Measurements from ENCODE around the gene HLA-B. TPM values are rescaled to one million over a fixed set of nuclear protein-coding genes. Genes with fewer than 3 reads are reported as not detected.

HLA-B gene
- total and polyA plus RNA-seq, 4 donors: 668 to 3,772 (median 1,436) TPM

DNA sequence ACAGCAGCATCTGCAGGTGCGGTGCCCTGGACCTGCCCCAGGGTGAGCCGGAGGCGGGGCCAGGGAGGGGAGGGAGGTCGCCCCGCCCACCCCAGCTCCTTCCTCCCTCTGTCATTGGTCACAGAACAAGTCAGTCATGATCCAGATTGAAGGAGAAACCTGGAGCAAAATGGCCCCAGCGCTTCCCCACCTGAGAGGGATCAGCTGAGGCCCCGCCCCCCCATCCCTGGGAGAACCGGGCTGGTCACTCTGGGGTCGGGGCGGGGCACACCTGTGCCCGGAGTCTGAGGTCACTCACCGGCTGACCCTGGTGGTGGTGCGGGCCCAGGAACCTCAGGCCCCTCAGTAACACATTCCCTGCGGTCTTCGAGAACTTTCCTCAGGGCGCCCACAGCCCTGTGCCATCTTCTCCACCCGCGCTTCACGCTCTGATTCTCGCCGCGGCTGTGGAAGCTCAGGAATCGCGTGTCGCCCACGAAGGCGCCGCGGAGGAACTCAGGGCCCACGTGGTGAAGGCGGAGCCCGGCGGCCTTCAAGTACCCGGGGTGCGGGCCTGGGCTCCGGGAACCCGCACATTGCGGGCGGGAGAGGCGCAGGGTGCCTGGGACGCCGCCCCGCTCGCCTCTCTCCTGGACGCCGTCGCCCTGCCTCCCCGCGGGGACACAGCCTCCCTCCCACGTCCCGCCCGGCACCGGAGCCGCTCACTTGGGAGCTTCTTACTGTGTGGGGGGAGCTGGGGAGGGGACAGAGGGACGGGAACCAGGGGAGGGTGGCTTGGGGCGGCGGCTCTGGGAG is 48.7 kb downstream of the HLA-B start:
- H3K27ac ChIP-seq (ENCODE audit: low read depth in 1 of 2, low read length in 1 of 2): peak overlapping the region in 1 of 2 donors; percentile 62
- DNase-seq: no peak

DNA sequence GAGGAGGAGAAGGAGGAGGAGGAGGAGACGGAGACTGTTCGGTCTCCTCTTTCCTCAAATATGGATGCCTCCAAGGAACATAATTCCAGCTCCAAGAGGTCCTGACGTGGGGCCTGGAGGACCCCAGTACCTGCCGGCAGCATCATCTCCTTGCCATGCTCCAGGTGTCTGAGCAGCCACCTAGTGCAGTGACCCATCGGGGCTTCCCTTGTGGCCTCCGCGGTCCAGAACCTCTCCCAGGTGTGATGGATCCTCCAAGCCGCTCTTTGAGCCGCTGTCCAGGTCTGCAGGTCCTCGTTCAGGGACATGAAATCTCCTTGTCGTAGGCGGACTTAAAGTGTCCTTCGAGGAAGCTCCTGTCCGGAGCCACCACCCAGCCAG is 49.3 kb downstream of the HLA-B start:
- DNase-seq: no peak
- Histone ChIP-seq H3K4me1 (ENCODE audit: control insufficient read depth in 5 of 5, insufficient read depth in 5 of 5, low read length in 5 of 5) (peaks cover 0 to 1% (median 0%) of the 10 kb centered on the region in 5 donors), H3K9ac (ENCODE audit: insufficient read depth in 1 of 2, low read length in 2 of 2) (no peak overlapping the region), H3K4me3 (no peak overlapping the region), H3K36me3 (ENCODE audit: control insufficient read depth in 4 of 4, insufficient read depth in 4 of 4, low read length in 4 of 4) (no peaks in the 10 kb centered on the region), H3K9me3 (ENCODE audit: control insufficient read depth in 4 of 4, insufficient read depth in 3 of 4, low read length in 3 of 4) (no peaks in the 10 kb centered on the region), H3K27ac (ENCODE audit: low read depth in 1 of 2, low read length in 1 of 2) (no peak overlapping the region), H3K27me3 (ENCODE audit: control insufficient read depth in 3 of 3, insufficient read depth in 3 of 3, low read length in 2 of 3) (peaks cover 0 to 29% (median 21%) of the 10 kb centered on the region in 3 donors)
- 60 to 80% methylated on average over 14 of the region's 14 CpGs for WGBS, 2 donors
- TF ChIP-seq, protein P1, sequence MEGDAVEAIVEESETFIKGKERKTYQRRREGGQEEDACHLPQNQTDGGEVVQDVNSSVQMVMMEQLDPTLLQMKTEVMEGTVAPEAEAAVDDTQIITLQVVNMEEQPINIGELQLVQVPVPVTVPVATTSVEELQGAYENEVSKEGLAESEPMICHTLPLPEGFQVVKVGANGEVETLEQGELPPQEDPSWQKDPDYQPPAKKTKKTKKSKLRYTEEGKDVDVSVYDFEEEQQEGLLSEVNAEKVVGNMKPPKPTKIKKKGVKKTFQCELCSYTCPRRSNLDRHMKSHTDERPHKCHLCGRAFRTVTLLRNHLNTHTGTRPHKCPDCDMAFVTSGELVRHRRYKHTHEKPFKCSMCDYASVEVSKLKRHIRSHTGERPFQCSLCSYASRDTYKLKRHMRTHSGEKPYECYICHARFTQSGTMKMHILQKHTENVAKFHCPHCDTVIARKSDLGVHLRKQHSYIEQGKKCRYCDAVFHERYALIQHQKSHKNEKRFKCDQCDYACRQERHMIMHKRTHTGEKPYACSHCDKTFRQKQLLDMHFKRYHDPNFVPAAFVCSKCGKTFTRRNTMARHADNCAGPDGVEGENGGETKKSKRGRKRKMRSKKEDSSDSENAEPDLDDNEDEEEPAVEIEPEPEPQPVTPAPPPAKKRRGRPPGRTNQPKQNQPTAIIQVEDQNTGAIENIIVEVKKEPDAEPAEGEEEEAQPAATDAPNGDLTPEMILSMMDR (IDR thresholded peaks at IDR 0.05; ENCODE audit: control extremely low read depth, extremely low read depth): no peak
- ATAC-seq (ENCODE audit: insufficient read depth, low FRiP score): no peak

More for the DNA sequence above, 48.7 kb downstream of the HLA-B start:
- H3K36me3 ChIP-seq (ENCODE audit: control insufficient read depth in 4 of 4, insufficient read depth in 4 of 4, low read length in 4 of 4): no peaks in the 10 kb centered on the region
- peaks cover 0 to 31% (median 21%) of the 10 kb centered on the region in 3 donors for H3K27me3 ChIP-seq (ENCODE audit: control insufficient read depth in 3 of 3, insufficient read depth in 3 of 3, low read length in 2 of 3)
- H3K9ac ChIP-seq (ENCODE audit: insufficient read depth in 1 of 2, low read length in 2 of 2): no peak overlapping the region
- no peak overlapping the region for H3K4me3 ChIP-seq
- TF ChIP-seq, protein P1 (IDR thresholded peaks at IDR 0.05; ENCODE audit: control extremely low read depth, extremely low read depth): no peak
- no peaks in the 10 kb centered on the region for H3K9me3 ChIP-seq (ENCODE audit: control insufficient read depth in 4 of 4, insufficient read depth in 3 of 4, low read length in 3 of 4)
- 4 to 5% methylated on average over 52 to 56 of the region's 57 CpGs for WGBS, 2 donors
- peak; percentile 96 for ATAC-seq (ENCODE audit: insufficient read depth, low FRiP score)
- H3K4me1 ChIP-seq (ENCODE audit: control insufficient read depth in 5 of 5, insufficient read depth in 5 of 5, low read length in 5 of 5): peaks cover 0 to 1% (median 0%) of the 10 kb centered on the region in 5 donors

DNA sequence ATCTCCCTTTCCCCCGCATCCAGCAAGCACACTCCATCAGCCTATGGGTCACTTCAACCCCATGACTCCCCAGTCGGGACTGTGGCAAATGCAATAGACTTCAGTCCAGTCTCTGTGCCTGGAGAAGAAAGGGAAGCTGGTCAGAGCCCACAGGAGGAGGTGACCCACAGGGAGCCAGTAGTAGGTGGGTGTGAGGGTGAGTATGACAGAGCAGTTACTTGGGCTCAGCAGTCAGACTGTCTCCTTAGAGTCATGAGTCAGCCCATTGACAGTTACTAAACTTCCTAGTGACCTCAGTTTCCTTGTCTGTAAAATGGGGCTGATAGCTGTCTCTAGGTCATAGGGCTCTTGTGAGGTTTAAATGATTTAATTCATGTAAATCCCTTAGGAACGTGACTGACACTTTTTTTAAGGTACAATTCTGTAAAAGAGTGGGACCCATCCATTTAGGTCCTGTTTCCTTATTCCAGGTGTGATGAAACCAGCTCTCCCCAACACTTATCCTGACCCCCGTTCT is 51.2 kb downstream of the HLA-B start:
- H3K27ac ChIP-seq (ENCODE audit: low read depth in 1 of 2, low read length in 1 of 2): no peak overlapping the region
- H3K27me3 ChIP-seq (ENCODE audit: control insufficient read depth in 3 of 3, insufficient read depth in 3 of 3, low read length in 2 of 3): peaks cover 0 to 25% (median 21%) of the 10 kb centered on the region in 3 donors
- H3K4me1 ChIP-seq (ENCODE audit: control insufficient read depth in 5 of 5, insufficient read depth in 5 of 5, low read length in 5 of 5): peaks cover 0 to 1% (median 0%) of the 10 kb centered on the region in 5 donors
- ATAC-seq (ENCODE audit: insufficient read depth, low FRiP score) (no peak), DNase-seq (no peak)
- no peak overlapping the region for H3K4me3 ChIP-seq
- WGBS, 2 donors: 59 to 94% methylated on average over 4 of the region's 4 CpGs
- H3K36me3 ChIP-seq (ENCODE audit: control insufficient read depth in 4 of 4, insufficient read depth in 4 of 4, low read length in 4 of 4): no peaks in the 10 kb centered on the region
- TF ChIP-seq, protein P1 (IDR thresholded peaks at IDR 0.05; ENCODE audit: control extremely low read depth, extremely low read depth): no peak
- no peaks in the 10 kb centered on the region for H3K9me3 ChIP-seq (ENCODE audit: control insufficient read depth in 4 of 4, insufficient read depth in 3 of 4, low read length in 3 of 4)
- H3K9ac ChIP-seq (ENCODE audit: insufficient read depth in 1 of 2, low read length in 2 of 2): no peak overlapping the region
